ENCODE results near the gene ARFGAP1.
"Not testable (repeated sequence)": the region's sequence is repeated elsewhere in the genome, so short reads cannot be mapped to it uniquely, and the experiment has no call there.

The ARFGAP1 gene

DNA sequence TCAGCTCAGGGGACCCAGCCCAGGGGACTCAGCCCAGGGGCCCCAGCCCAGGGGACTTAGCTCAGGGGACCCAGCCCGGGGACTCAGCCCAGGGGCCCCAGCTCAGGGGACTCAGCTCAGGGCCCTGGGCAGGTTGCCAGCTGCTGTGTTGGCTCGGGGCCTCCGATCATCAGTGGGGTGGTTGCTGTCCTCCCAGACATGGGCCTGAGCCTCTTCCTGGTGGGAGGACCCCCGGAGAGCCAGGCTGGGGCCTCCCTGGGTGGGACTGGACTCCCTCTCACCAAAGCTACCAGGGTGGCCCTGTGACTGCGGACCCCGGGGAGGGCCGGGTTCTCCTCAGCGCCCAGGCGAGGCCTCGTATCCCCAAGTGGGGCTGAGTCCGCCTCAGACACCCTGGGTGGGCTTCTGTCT, 24.8 kb downstream of the ARFGAP1 start:
- no peak overlapping the region for H3K4me3 ChIP-seq
- DNase-seq (ENCODE audit: low read depth, low spot score) = no peak
- H3K27ac ChIP-seq = no peak overlapping the region
- no peaks in the 10 kb centered on the region for H3K9me3 ChIP-seq (ENCODE audit: low read depth, low read length)
- no peaks in the 10 kb centered on the region for H3K36me3 ChIP-seq (ENCODE audit: insufficient read depth, low read length)
- no peak overlapping the region for H3K9ac ChIP-seq (ENCODE audit: insufficient read length)
- TF ChIP-seq EZH2 (IDR thresholded peaks at IDR 0.05) (no peak), FOXP2 (optimal IDR thresholded peaks at IDR 0.05; ENCODE audit: control extremely low read depth, extremely low read length, insufficient read depth) (no peak), POLR2AphosphoS5 (IDR thresholded peaks at IDR 0.05; ENCODE audit: borderline replicate concordance, low read depth, low read length) (no peak)

DNA sequence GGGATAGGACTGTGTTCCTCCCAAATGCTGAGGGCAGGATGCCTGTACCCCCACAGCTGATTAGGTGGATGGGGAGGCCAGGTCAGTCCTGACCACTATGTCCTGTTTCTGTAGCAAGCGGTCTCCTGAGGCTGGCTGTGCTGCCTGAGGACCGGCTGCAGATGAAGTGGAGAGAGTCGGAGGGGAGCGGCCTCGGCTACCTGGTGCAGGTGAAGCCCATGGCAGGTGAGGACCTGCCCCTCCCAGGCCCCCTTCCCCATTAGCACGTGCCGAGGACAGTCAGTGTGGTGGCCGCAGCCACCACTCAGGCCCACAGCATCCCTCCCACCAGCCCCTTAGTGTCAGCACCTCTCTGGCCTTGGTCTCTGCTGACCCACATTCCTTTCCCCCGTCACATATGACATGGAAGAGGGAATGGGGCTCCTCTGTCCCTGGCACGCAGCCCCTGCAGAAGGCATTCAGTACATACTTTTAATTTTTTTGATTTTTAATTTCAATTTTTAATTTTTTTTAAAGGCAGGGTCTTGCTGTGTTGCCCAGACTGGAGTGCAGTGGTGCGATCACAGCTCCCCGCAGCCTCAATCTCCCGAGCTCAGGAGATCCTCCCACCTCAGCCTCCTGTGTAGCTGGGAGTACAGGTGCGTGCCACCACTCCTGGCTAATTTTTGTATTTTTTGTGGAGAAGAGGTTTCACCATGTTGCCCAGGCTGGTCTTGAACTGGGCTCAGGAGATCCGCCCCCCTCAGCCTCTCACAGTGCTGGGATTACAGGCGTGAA, 25.4 kb downstream of the ARFGAP1 start:
- H3K9me3 ChIP-seq (ENCODE audit: low read depth, low read length) = no peaks in the 10 kb centered on the region
- H3K36me3 ChIP-seq (ENCODE audit: insufficient read depth, low read length) = no peaks in the 10 kb centered on the region
- no peak for TF ChIP-seq EZH2 (IDR thresholded peaks at IDR 0.05)
- TF ChIP-seq FOXP2 (optimal IDR thresholded peaks at IDR 0.05; ENCODE audit: control extremely low read depth, extremely low read length, insufficient read depth) = no peak
- DNase-seq (ENCODE audit: low read depth, low spot score) = no peak
- no peak overlapping the region for H3K9ac ChIP-seq (ENCODE audit: insufficient read length)
- H3K27ac ChIP-seq = no peak overlapping the region
- H3K4me3 ChIP-seq = no peak overlapping the region

DNA sequence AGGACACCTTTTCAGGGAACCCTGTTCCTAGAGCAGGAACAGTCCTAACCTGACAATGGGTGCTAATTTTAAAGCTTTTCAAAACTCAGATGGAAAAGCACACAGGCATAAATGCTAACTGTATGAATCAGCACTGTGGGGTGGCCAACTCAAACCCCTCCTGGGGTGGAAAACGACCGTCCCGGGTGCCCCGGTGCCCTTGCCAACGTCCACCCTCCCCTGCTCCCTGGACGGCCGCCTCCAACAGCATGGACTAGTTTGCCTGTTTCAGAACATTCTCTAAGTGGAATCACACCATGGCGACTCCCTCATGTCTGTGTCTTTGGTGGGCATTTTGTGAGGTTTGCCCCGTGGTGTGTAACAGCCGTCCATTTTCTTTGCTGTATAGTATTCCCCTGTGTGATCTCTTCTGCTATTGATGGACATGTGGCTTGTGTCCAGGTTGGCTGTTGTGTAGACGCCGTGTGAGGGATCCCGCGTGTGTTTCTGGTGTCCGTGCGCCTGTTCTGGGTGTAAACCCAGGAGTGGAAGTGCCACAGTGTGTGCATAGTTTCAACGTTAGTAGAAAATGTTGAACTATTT, 26.2 kb downstream of the ARFGAP1 start:
- H3K9me3 ChIP-seq (ENCODE audit: low read depth, low read length) = no peaks in the 10 kb centered on the region
- no peak for DNase-seq (ENCODE audit: low read depth, low spot score)
- TF ChIP-seq FOXP2 (optimal IDR thresholded peaks at IDR 0.05; ENCODE audit: control extremely low read depth, extremely low read length, insufficient read depth) = no peak
- no peak for TF ChIP-seq EZH2 (IDR thresholded peaks at IDR 0.05)
- TF ChIP-seq POLR2AphosphoS5 (IDR thresholded peaks at IDR 0.05; ENCODE audit: borderline replicate concordance, low read depth, low read length) = no peak
- H3K27ac ChIP-seq = no peak overlapping the region
- no peaks in the 10 kb centered on the region for H3K36me3 ChIP-seq (ENCODE audit: insufficient read depth, low read length)
- no peak overlapping the region for H3K9ac ChIP-seq (ENCODE audit: insufficient read length)
- no peak overlapping the region for H3K4me3 ChIP-seq

DNA sequence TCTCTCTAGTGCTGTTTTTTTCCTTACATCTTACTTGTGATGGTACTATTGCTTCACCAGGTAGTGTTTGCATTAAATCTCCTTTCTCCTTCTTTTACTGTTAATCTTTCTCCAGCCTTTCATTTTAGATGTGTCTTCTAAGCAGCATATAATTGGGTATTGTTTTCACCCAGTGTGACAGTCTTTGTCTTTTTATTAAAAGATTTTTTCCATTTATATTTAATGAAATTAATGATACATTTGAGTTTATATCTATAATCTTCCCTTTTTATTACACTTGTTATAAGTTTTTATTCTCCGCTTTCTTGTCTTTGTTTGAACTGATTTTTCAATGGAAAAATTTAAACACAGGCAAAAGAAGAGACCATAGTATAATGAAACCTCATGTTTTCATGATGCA, 29.1 kb downstream of the ARFGAP1 start:
- no peaks in the 10 kb centered on the region for H3K9me3 ChIP-seq (ENCODE audit: low read depth, low read length)
- TF ChIP-seq POLR2AphosphoS5 (IDR thresholded peaks at IDR 0.05; ENCODE audit: borderline replicate concordance, low read depth, low read length) (no peak), EZH2 (IDR thresholded peaks at IDR 0.05) (no peak), FOXP2 (optimal IDR thresholded peaks at IDR 0.05; ENCODE audit: control extremely low read depth, extremely low read length, insufficient read depth) (no peak)
- no peak overlapping the region for H3K4me3 ChIP-seq
- no peak overlapping the region for H3K9ac ChIP-seq (ENCODE audit: insufficient read length)
- H3K36me3 ChIP-seq (ENCODE audit: insufficient read depth, low read length) = no peaks in the 10 kb centered on the region
- DNase-seq (ENCODE audit: low read depth, low spot score) = no peak
- no peak overlapping the region for H3K27ac ChIP-seq

DNA sequence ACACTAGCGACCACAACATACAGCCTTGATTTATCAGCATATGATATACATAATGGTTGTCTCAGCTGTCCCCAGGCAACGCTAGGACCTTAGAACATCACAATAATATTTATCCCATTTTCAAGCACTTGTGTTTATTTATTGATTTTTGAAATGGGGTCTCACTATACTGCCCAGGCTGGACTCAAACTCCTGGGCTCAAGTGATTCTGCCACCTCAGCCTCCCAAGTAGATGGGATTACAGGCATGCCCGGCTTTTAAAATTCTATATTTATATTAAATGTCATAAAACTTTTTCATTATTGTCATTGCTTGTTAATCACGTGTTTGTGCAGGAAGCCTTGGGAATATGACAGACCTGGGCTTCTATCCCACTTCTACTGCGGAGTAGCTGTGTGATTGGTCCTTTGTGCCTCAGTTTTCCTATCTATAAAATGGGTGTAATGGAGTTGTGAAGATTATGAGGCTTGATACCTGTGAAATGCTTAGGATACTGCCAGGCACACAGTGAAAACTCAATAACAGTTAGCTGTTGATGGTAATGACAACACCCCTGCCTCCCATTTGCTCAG, 30.6 kb downstream of the ARFGAP1 start:
- no peaks in the 10 kb centered on the region for H3K36me3 ChIP-seq (ENCODE audit: insufficient read depth, low read length)
- H3K27ac ChIP-seq = no peak overlapping the region
- no peaks in the 10 kb centered on the region for H3K9me3 ChIP-seq (ENCODE audit: low read depth, low read length)
- H3K9ac ChIP-seq (ENCODE audit: insufficient read length) = no peak overlapping the region
- no peak overlapping the region for H3K4me3 ChIP-seq
- DNase-seq (ENCODE audit: low read depth, low spot score) = no peak
- TF ChIP-seq POLR2AphosphoS5 (IDR thresholded peaks at IDR 0.05; ENCODE audit: borderline replicate concordance, low read depth, low read length) = no peak
- no peak for TF ChIP-seq FOXP2 (optimal IDR thresholded peaks at IDR 0.05; ENCODE audit: control extremely low read depth, extremely low read length, insufficient read depth)
- TF ChIP-seq EZH2 (IDR thresholded peaks at IDR 0.05) = no peak

DNA sequence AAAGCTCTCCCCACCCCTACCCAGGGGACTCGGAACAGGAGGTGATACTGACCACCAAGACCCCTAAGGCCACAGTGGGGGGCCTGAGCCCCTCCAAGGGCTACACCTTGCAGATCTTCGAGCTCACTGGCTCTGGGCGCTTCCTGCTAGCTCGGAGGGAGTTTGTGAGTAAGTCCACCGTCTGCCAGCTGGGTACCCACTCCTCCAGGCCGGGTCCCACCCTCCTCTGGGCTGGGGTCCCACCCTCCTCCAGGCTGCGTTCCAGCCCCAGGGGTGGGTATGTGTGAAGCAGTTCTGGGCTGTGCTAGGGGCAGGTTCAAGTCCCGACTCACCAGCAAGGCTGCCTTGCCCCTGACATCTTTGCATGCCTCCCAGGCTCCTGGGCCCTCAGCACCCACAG, 32.8 kb downstream of the ARFGAP1 start:
- H3K9ac ChIP-seq (ENCODE audit: insufficient read length) = no peak overlapping the region
- H3K4me3 ChIP-seq = no peak overlapping the region
- H3K9me3 ChIP-seq (ENCODE audit: low read depth, low read length) = no peaks in the 10 kb centered on the region
- TF ChIP-seq POLR2AphosphoS5 (IDR thresholded peaks at IDR 0.05; ENCODE audit: borderline replicate concordance, low read depth, low read length) = no peak
- no peak for TF ChIP-seq FOXP2 (optimal IDR thresholded peaks at IDR 0.05; ENCODE audit: control extremely low read depth, extremely low read length, insufficient read depth)
- TF ChIP-seq EZH2 (IDR thresholded peaks at IDR 0.05) = no peak
- no peak overlapping the region for H3K27ac ChIP-seq
- DNase-seq (ENCODE audit: low read depth, low spot score) = no peak
- H3K36me3 ChIP-seq (ENCODE audit: insufficient read depth, low read length) = no peaks in the 10 kb centered on the region

GRCh38 chr20:63305933-63306672, 33.5 kb downstream of the ARFGAP1 start:
- H3K27ac ChIP-seq; DNase-seq (ENCODE audit: low read depth, low spot score); H3K36me3 ChIP-seq (ENCODE audit: insufficient read depth, low read length); H3K9me3 ChIP-seq (ENCODE audit: low read depth, low read length); H3K9ac ChIP-seq (ENCODE audit: insufficient read length); H3K4me3 ChIP-seq: not testable (repeated sequence)

- H3K4me3 ChIP-seq = no peak overlapping the region
- TF ChIP-seq FOXP2 (optimal IDR thresholded peaks at IDR 0.05; ENCODE audit: control extremely low read depth, extremely low read length, insufficient read depth) (no peak), EZH2 (IDR thresholded peaks at IDR 0.05) (no peak), POLR2AphosphoS5 (IDR thresholded peaks at IDR 0.05; ENCODE audit: borderline replicate concordance, low read depth, low read length) (no peak)
- no peak overlapping the region for H3K9ac ChIP-seq (ENCODE audit: insufficient read length)
- H3K36me3 ChIP-seq (ENCODE audit: insufficient read depth, low read length) = no peaks in the 10 kb centered on the region
- H3K27ac ChIP-seq = no peak overlapping the region
- no peak for DNase-seq (ENCODE audit: low read depth, low spot score)
- no peaks in the 10 kb centered on the region for H3K9me3 ChIP-seq (ENCODE audit: low read depth, low read length)
These were observed 34.3 kb downstream of the ARFGAP1 start for GRCh38 chr20:63306673-63307537.
